Smooth muscle cell (in vitro differentiated cells): ENCODE data around the gene PDE9A. TPM values are rescaled to one million over a fixed set of nuclear protein-coding genes. Genes with fewer than 3 reads are reported as not detected.

ENCODE experiments used
- DNase-seq: peaks from one replicate; lab custom pipeline; 2025; ENCODE audit not compliant: unreplicated experiment; lab: John Stamatoyannopoulos, UW
- H2AFZ ChIP-seq: fragments of 200-600 bp; sonication (generic); 2 replicates; pipeline ENCODE4 v1.6.0; 2016; ENCODE audit warnings: antibody characterized with exemption, low read depth, mild to moderate bottlenecking
- H3F3A ChIP-seq: fragments of 200-600 bp; sonication (generic); 2 replicates; pipeline ENCODE4 v1.6.0; 2017; ENCODE audit warnings: antibody characterized with exemption, low read depth
- H3K27ac ChIP-seq: fragments of 200-600 bp; sonication (generic); 2 replicates; pipeline ENCODE4 v1.5.1; 2016; ENCODE audit warnings: low read depth, mild to moderate bottlenecking
- H3K27me3 ChIP-seq: fragments of 200-600 bp; sonication (generic); 2 replicates; pipeline ENCODE4 v1.6.1; 2016; ENCODE audit warnings: low read depth, mild to moderate bottlenecking
- H3K36me3 ChIP-seq: fragments of 200-600 bp; sonication (generic); 2 replicates; pipeline ENCODE4 v1.5.1; 2016; ENCODE audit warnings: low read depth
- H3K4me1 ChIP-seq: fragments of 200-600 bp; sonication (generic); 2 replicates; pipeline ENCODE4 v1.5.1; 2016; ENCODE audit warnings: low read depth
- H3K4me2 ChIP-seq: fragments of 200-600 bp; sonication (generic); 2 replicates; pipeline ENCODE4 v1.6.0; 2016; ENCODE audit warnings: mild to moderate bottlenecking
- H3K4me3 ChIP-seq: fragments of 200-600 bp; sonication (generic); 2 replicates; pipeline ENCODE4 v1.5.1; 2016; ENCODE audit warnings: mild to moderate bottlenecking
- H3K79me2 ChIP-seq: fragments of 200-600 bp; sonication (generic); 2 replicates; pipeline ENCODE4 v1.6.0; 2016; ENCODE audit warnings: low read depth, mild to moderate bottlenecking
- H3K9ac ChIP-seq: fragments of 200-600 bp; sonication (generic); 2 replicates; pipeline ENCODE4 v1.6.0; 2016; ENCODE audit warnings: low read depth
- H3K9me3 ChIP-seq: fragments of 200-600 bp; sonication (generic); replicated peaks from 2 replicates; pipeline ENCODE4 v1.5.1; 2016; ENCODE audit warnings: low read depth
- H4K20me1 ChIP-seq: fragments of 200-600 bp; sonication (generic); 2 replicates; pipeline ENCODE4 v1.6.0; 2016; ENCODE audit warnings: low read depth
- CTCF ChIP-seq: fragments of 200-600 bp; sonication (generic); IDR thresholded peaks from 2 replicates; pipeline ENCODE4 v1.5.1; 2017; ENCODE audit warnings: borderline replicate concordance, mild to moderate bottlenecking, antibody characterized with exemption; ENCODE audit not compliant: insufficient read depth, poor library complexity, severe bottlenecking
- WGBS: methylation state at CpG from one replicate; pipeline ENCODE4 v1.1.7; 2016; ENCODE audit warnings: low lambda C conversion rate; 5-methylcytosine and 5-hydroxymethylcytosine counted together
- polyA plus RNA-seq: library from polyadenylated mRNA; unstranded; fragments of >200 nt; fragmentation: Nextera tagmentation; extraction: Ambion mirVana; gene quantifications from 2 replicates; pipeline ENCODE4 v1.2.1, GENCODE V29; 2016
- total RNA-seq: library from RNA; depleted of rRNA; stranded (reverse); fragments of >200 nt; gene quantifications from 2 replicates; pipeline ENCODE4 v1.2.3, GENCODE V29; 2014

PDE9A gene
- total and polyA plus RNA-seq, 2 experiments from 2014 or later = 4.3 to 12.3 TPM

- H3K4me3 ChIP-seq = no peak overlapping the region
- H3K27me3 ChIP-seq = no peaks in the 10 kb centered on the region
- no peak overlapping the region for H3K9ac ChIP-seq
- H3K27ac ChIP-seq = no peak overlapping the region
- peaks cover 45% of the 10 kb centered on the region for H3K4me1 ChIP-seq
- H4K20me1 ChIP-seq = peaks cover 52% of the 10 kb centered on the region
- H3K9me3 ChIP-seq = no peaks in the 10 kb centered on the region
- H2AFZ ChIP-seq = no peak overlapping the region
- H3K36me3 ChIP-seq = no peaks in the 10 kb centered on the region
- TF ChIP-seq CTCF = no peak
- DNase-seq = no peak
- peaks cover 34% of the 10 kb centered on the region for H3F3A ChIP-seq
- H3K79me2 ChIP-seq = no peaks in the 10 kb centered on the region
- H3K4me2 ChIP-seq = peak overlapping the region; percentile 69
- 95% methylated on average over 8 of the region's 8 CpGs for WGBS
Measured at GRCh38 chr21:42670058-42670880, 16.8 kb downstream of the PDE9A start.

GRCh38 chr21:42670884-42671283 lies 17.5 kb downstream of the PDE9A start:
- H3K79me2 ChIP-seq = no peaks in the 10 kb centered on the region
- H3K27ac ChIP-seq = no peak overlapping the region
- peak overlapping the region; percentile 69 for H3K4me2 ChIP-seq
- WGBS = 46% methylated on average over 9 of the region's 9 CpGs
- no peaks in the 10 kb centered on the region for H3K36me3 ChIP-seq
- H3K9me3 ChIP-seq = no peaks in the 10 kb centered on the region
- no peak overlapping the region for H3K4me3 ChIP-seq
- no peak for DNase-seq
- no peak for TF ChIP-seq CTCF
- H2AFZ ChIP-seq = no peak overlapping the region
- H3F3A ChIP-seq = peaks cover 34% of the 10 kb centered on the region
- no peak overlapping the region for H3K9ac ChIP-seq
- peaks cover 53% of the 10 kb centered on the region for H4K20me1 ChIP-seq
- peaks cover 46% of the 10 kb centered on the region for H3K4me1 ChIP-seq
- no peaks in the 10 kb centered on the region for H3K27me3 ChIP-seq

- H3K9me3 ChIP-seq = no peaks in the 10 kb centered on the region
- peak overlapping the region; percentile 6 for H3K9ac ChIP-seq
- peak overlapping the region; percentile 81 for H3K27ac ChIP-seq
- peaks cover 34% of the 10 kb centered on the region for H3F3A ChIP-seq
- peak overlapping the region; percentile 69 for H3K4me2 ChIP-seq
- H3K27me3 ChIP-seq = no peaks in the 10 kb centered on the region
- H3K79me2 ChIP-seq = no peaks in the 10 kb centered on the region
- 61% methylated on average over 15 of the region's 15 CpGs for WGBS
- peaks cover 47% of the 10 kb centered on the region for H4K20me1 ChIP-seq
- no peak overlapping the region for H3K4me3 ChIP-seq
- H3K4me1 ChIP-seq = peaks cover 46% of the 10 kb centered on the region
- DNase-seq = no peak
- no peak overlapping the region for H2AFZ ChIP-seq
- TF ChIP-seq CTCF = no peak
- no peaks in the 10 kb centered on the region for H3K36me3 ChIP-seq
Measured at GRCh38 chr21:42671778-42672593, 18.6 kb downstream of the PDE9A start.
